Measurements from ENCODE around the gene SDCBP2. TPM values are rescaled to one million over a fixed set of nuclear protein-coding genes. Genes with fewer than 3 reads are reported as not detected.
A peak's percentile ranks its signal among the peaks of the same experiment; 100 is the strongest.

SDCBP2 gene
- total RNA-seq, 6 experiments from 2014 or later, result 2.0 to 43.3 (median 16.6) TPM

- DNase-seq (no peak), ATAC-seq (no peak)
- Histone ChIP-seq H3K4me3 (no peak overlapping the region), H3K36me3 (peaks cover 0 to 7% (median 4%) of the 10 kb centered on the region in 4 donors), H3K4me1 (peaks cover 0 to 26% (median 6%) of the 10 kb centered on the region in 4 donors), H3K9me3 (no peaks in the 10 kb centered on the region), H3K27me3 (no peaks in the 10 kb centered on the region), H3K27ac (peak overlapping the region in 1 of 3 donors; percentile 28)
- WGBS (ENCODE audit: insufficient coverage, low coverage, low lambda C conversion rate, missing lambda C conversion rate), result 57% methylated on average over 4 of the region's 4 CpGs
- intact Hi-C loops (cut with DNase I), result no loop called here
- TF ChIP-seq POLR2A (IDR thresholded peaks at IDR 0.05) (no peak), CTCF (IDR thresholded peaks at IDR 0.05) (no peak)
Measured at GRCh38 chr20:1373614-1374013, 44.7 kb upstream of the SDCBP2 start.

- intact Hi-C loops (cut with DNase I), result no loop called here
- Histone ChIP-seq H3K27me3 (no peaks in the 10 kb centered on the region), H3K4me3 (no peak overlapping the region), H3K27ac (no peak overlapping the region), H3K4me1 (peaks cover 0 to 20% (median 6%) of the 10 kb centered on the region in 4 donors), H3K36me3 (peaks cover 0 to 11% (median 4%) of the 10 kb centered on the region in 4 donors), H3K9me3 (no peaks in the 10 kb centered on the region)
- DNase-seq (no peak), ATAC-seq (no peak)
- TF ChIP-seq POLR2A (IDR thresholded peaks at IDR 0.05) (no peak), CTCF (IDR thresholded peaks at IDR 0.05) (no peak)
- 66% methylated on average over 3 of the region's 3 CpGs for WGBS (ENCODE audit: insufficient coverage, low coverage, low lambda C conversion rate, missing lambda C conversion rate)
Measured at GRCh38 chr20:1373036-1373435, 44.1 kb upstream of the SDCBP2 start.

GRCh38 chr20:1371830-1372539 is 43.0 kb upstream of the SDCBP2 start:
- Histone ChIP-seq H3K36me3 (peaks cover 0 to 11% (median 5%) of the 10 kb centered on the region in 4 donors), H3K27me3 (no peaks in the 10 kb centered on the region), H3K4me3 (no peak overlapping the region), H3K9me3 (no peaks in the 10 kb centered on the region), H3K27ac (no peak overlapping the region), H3K4me1 (peaks cover 0 to 9% (median under 1%) of the 10 kb centered on the region in 4 donors)
- 98% methylated on average over 3 of the region's 5 CpGs for WGBS (ENCODE audit: insufficient coverage, low coverage, low lambda C conversion rate, missing lambda C conversion rate)
- no peak for DNase-seq
- ATAC-seq, result no peak
- intact Hi-C loops (cut with DNase I), result no loop called here
- no peak for TF ChIP-seq CTCF (IDR thresholded peaks at IDR 0.05)
- TF ChIP-seq POLR2A (IDR thresholded peaks at IDR 0.05), result no peak

- no peaks in the 10 kb centered on the region for H3K9me3 ChIP-seq
- DNase-seq (no peak), ATAC-seq (no peak)
- 73% methylated on average over 3 of the region's 3 CpGs for WGBS (ENCODE audit: insufficient coverage, low coverage, low lambda C conversion rate, missing lambda C conversion rate)
- H3K4me3 ChIP-seq, result no peak overlapping the region
- TF ChIP-seq CTCF (IDR thresholded peaks at IDR 0.05) (no peak), POLR2A (IDR thresholded peaks at IDR 0.05) (no peak)
- intact Hi-C loops (cut with DNase I), result no loop called here
- no peak overlapping the region for H3K27ac ChIP-seq
- H3K4me1 ChIP-seq, result peaks cover 0 to 6% (median 0%) of the 10 kb centered on the region in 4 donors
- H3K36me3 ChIP-seq, result peaks cover 0 to 11% (median 5%) of the 10 kb centered on the region in 4 donors
- H3K27me3 ChIP-seq, result no peaks in the 10 kb centered on the region
Measured at GRCh38 chr20:1371202-1371782, 42.4 kb upstream of the SDCBP2 start.
